WTC11 (cell line): ENCODE data around the gene RFX3. TPM values are rescaled to one million over a fixed set of nuclear protein-coding genes. Genes with fewer than 3 reads are reported as not detected.

Experiments used
- ATAC-seq: fragments of 200-7000 bp; cut with Tn5 transposase; 2 replicates; pipeline ENCODE4 v1.10.0; 2021; ENCODE audit warnings: mild to moderate bottlenecking, moderate library complexity
- CTCF ChIA-PET: fragments of 300-600 bp; sonication (Branson Sonifier 250); formaldehyde crosslinking; loops from one replicate; lab custom pipeline; 2021; ENCODE audit warnings: antibody characterized with exemption; lab: Charles Lee
- POLR2A ChIA-PET: fragments of 350-600 bp; sonication (Branson Sonifier 250); formaldehyde crosslinking; loops from one replicate; lab custom pipeline; 2021; ENCODE audit warnings: antibody characterized with exemption; lab: Charles Lee
- DNase-seq: peaks from one replicate; pipeline ENCODE4 v3.0.0; 2021; ENCODE audit warnings: low spot score
- H3K27ac Mint-ChIP-seq: 2 replicates; pipeline ENCODE4 v1.8.0; 2021; ENCODE audit warnings: mixed read lengths
- H3K27me3 Mint-ChIP-seq: 2 replicates; pipeline ENCODE4 v1.8.0; 2021; ENCODE audit warnings: low read depth, mild to moderate bottlenecking, moderate library complexity, mixed read lengths
- H3K36me3 Mint-ChIP-seq: 2 replicates; pipeline ENCODE4 v1.8.0; 2021; ENCODE audit warnings: mixed read lengths
- H3K4me1 Mint-ChIP-seq: 2 replicates; pipeline ENCODE4 v1.8.0; 2022; ENCODE audit warnings: mixed read lengths
- H3K4me3 Mint-ChIP-seq: 2 replicates; pipeline ENCODE4 v1.8.0; 2021; ENCODE audit warnings: mild to moderate bottlenecking, moderate library complexity, mixed read lengths
- H3K9me3 Mint-ChIP-seq: 2 replicates; pipeline ENCODE4 v1.8.0; 2021; ENCODE audit warnings: mixed read lengths
- ARID4B ChIP-seq: sonication (generic); formaldehyde crosslinking; IDR thresholded peaks from 2 replicates; pipeline ENCODE4 v1.8.0; 2023; ENCODE audit warnings: missing genetic modification reagents, mild to moderate bottlenecking, borderline replicate concordance
- ATF1 ChIP-seq: sonication (generic); formaldehyde crosslinking; IDR thresholded peaks from 2 replicates; pipeline ENCODE4 v1.8.1; 2023; ENCODE audit warnings: mild to moderate bottlenecking, moderate library complexity, missing genetic modification reagents
- CDX4 ChIP-seq: fragments of 250-450 bp; sonication (Bioruptor Pico); IDR thresholded peaks from 2 replicates; pipeline ENCODE4 v1.9.0; 2021; ENCODE audit warnings: moderate library complexity, mild to moderate bottlenecking, inconsistent platforms, borderline replicate concordance
- E2F1 ChIP-seq: sonication (generic); formaldehyde crosslinking; IDR thresholded peaks from 2 replicates; pipeline ENCODE4 v1.8.0; 2022; ENCODE audit warnings: mild to moderate bottlenecking, missing genetic modification reagents
- EMX1 ChIP-seq: fragments of 250-450 bp; sonication (Bioruptor Pico); IDR thresholded peaks from 2 replicates; pipeline ENCODE4 v1.8.0; 2021; ENCODE audit warnings: mild to moderate bottlenecking
- FOXP1 ChIP-seq: sonication (generic); formaldehyde crosslinking; IDR thresholded peaks from 2 replicates; pipeline ENCODE4 v1.8.0; 2022; ENCODE audit warnings: missing genetic modification reagents, mild to moderate bottlenecking, moderate library complexity, borderline replicate concordance
- HMGA2 ChIP-seq: fragments of 250-450 bp; sonication (Bioruptor Pico); IDR thresholded peaks from 2 replicates; pipeline ENCODE4 v1.4.0; 2021; ENCODE audit warnings: mild to moderate bottlenecking, moderate library complexity
- IRF1 ChIP-seq: sonication (generic); formaldehyde crosslinking; IDR thresholded peaks from 2 replicates; pipeline ENCODE4 v1.8.0; 2023; ENCODE audit warnings: missing genetic modification reagents
- MLX ChIP-seq: sonication (generic); formaldehyde crosslinking; IDR thresholded peaks from 2 replicates; pipeline ENCODE4 v1.8.1; 2023; ENCODE audit warnings: mild to moderate bottlenecking, missing genetic modification reagents, moderate library complexity
- MXD4 ChIP-seq: fragments of 250-450 bp; sonication (Bioruptor Pico); IDR thresholded peaks from 2 replicates; pipeline ENCODE4 v1.8.0; 2021; ENCODE audit warnings: mild to moderate bottlenecking, moderate library complexity, borderline replicate concordance
- MYBL2 ChIP-seq: sonication (generic); formaldehyde crosslinking; IDR thresholded peaks from 2 replicates; pipeline ENCODE4 v1.8.1; 2023; ENCODE audit warnings: mild to moderate bottlenecking, moderate library complexity, missing genetic modification reagents
- SP1 ChIP-seq: sonication (generic); formaldehyde crosslinking; conservative IDR thresholded peaks from 2 replicates; pipeline ENCODE4 v1.8.1; 2022; ENCODE audit warnings: missing genetic modification reagents
- USF2 ChIP-seq: sonication (generic); formaldehyde crosslinking; IDR thresholded peaks from 2 replicates; pipeline ENCODE4 v1.8.1; 2023; ENCODE audit warnings: mild to moderate bottlenecking, missing genetic modification reagents, moderate library complexity
- ZNF138 ChIP-seq: sonication (generic); formaldehyde crosslinking; conservative IDR thresholded peaks from 2 replicates; pipeline ENCODE4 v1.8.1; 2022; ENCODE audit warnings: mild to moderate bottlenecking, moderate library complexity, missing genetic modification reagents
- ZNF219 ChIP-seq: sonication (generic); formaldehyde crosslinking; IDR thresholded peaks from 2 replicates; pipeline ENCODE4 v1.8.0; 2023; ENCODE audit warnings: missing genetic modification reagents, mild to moderate bottlenecking, borderline replicate concordance
- ZNF423 ChIP-seq: fragments of 250-450 bp; sonication (Bioruptor Pico); IDR thresholded peaks from 2 replicates; pipeline ENCODE4 v2.1.2; 2022; ENCODE audit warnings: mild to moderate bottlenecking, moderate library complexity
- ZNF532 ChIP-seq: fragments of 250-450 bp; sonication (Bioruptor Pico); IDR thresholded peaks from 2 replicates; pipeline ENCODE4 v1.9.0; 2021; ENCODE audit warnings: mild to moderate bottlenecking, borderline replicate concordance
- total RNA-seq: library from RNA; stranded (reverse); gene quantifications from 3 replicates; pipeline ENCODE4 v1.2.3, GENCODE V29; 2021

Gene RFX3
- total RNA-seq, 1 experiment from 2014 or later = 13.7 TPM

GRCh38 chr9:3507395-3508077 is 18.3 kb downstream of the RFX3 start:
- Mint-ChIP-seq H3K27ac (no peak overlapping the region), H3K9me3 (no peaks in the 10 kb centered on the region), H3K27me3 (no peaks in the 10 kb centered on the region), H3K36me3 (no peaks in the 10 kb centered on the region), H3K4me3 (no peak overlapping the region), H3K4me1 (peaks cover 47% of the 10 kb centered on the region)
- ChIA-PET POLR2A (interaction anchor here (0.6 to 1.3 kb wide), 2 partner anchors 10 to 19 kb away, joined by 3 read pairs; no protein-coding TSS in a partner anchor), CTCF (interaction anchor here (1.5 to 1.6 kb wide), 2 partner anchors 27 to 267 kb away, joined by 3 to 4 read pairs; no protein-coding TSS in a partner anchor)
- no peak for DNase-seq
- no peak for ATAC-seq
- no peak for TF ChIP-seq E2F1 (CRISPR knock-in tag)
- no peak for TF ChIP-seq HMGA2 (CRISPR knock-in tag)

GRCh38 chr9:3506164-3506563 is 19.6 kb downstream of the RFX3 start:
- H3K4me1 Mint-ChIP-seq = peaks cover 42% of the 10 kb centered on the region

GRCh38 chr9:3502560-3503398 is 23.0 kb downstream of the RFX3 start:
- no peaks in the 10 kb centered on the region for H3K27me3 Mint-ChIP-seq
- H3K9me3 Mint-ChIP-seq = no peaks in the 10 kb centered on the region
- ChIA-PET CTCF (interaction anchor here (0.7 kb wide), 1 partner anchor 1850 kb away, joined by 3 read pairs; no protein-coding TSS in a partner anchor), POLR2A (no interaction called here)
- ATAC-seq (no peak), DNase-seq (no peak)
- no peaks in the 10 kb centered on the region for H3K36me3 Mint-ChIP-seq
- H3K4me3 Mint-ChIP-seq = no peak overlapping the region
- peaks cover 35% of the 10 kb centered on the region for H3K4me1 Mint-ChIP-seq
- 0 out of 2 replicates have a peak overlapping the region, but pooled peaks have one; percentile 2 for H3K27ac Mint-ChIP-seq
- TF ChIP-seq ZNF532 (no peak), MXD4 (no peak), ATF1 (CRISPR knock-in tag) (no peak), USF2 (CRISPR knock-in tag) (no peak), ARID4B (CRISPR knock-in tag) (no peak)

More at GRCh38 chr9:3506164-3506563, 19.6 kb downstream of the RFX3 start:
- TF ChIP-seq EMX1 (CRISPR knock-in tag) = no peak
- no peak for TF ChIP-seq MLX (CRISPR knock-in tag)
- TF ChIP-seq FOXP1 (CRISPR knock-in tag) = no peak
- TF ChIP-seq ZNF138 (CRISPR knock-in tag) = no peak
- TF ChIP-seq ZNF423 (CRISPR knock-in tag) = no peak
- TF ChIP-seq ZNF219 (CRISPR knock-in tag) = no peak
- TF ChIP-seq CDX4 = no peak
- no peak for TF ChIP-seq MYBL2
- TF ChIP-seq IRF1 (CRISPR knock-in tag) = no peak
- no peak for TF ChIP-seq SP1 (CRISPR knock-in tag)
- ChIA-PET POLR2A (no interaction called here), CTCF (interaction anchor here (1.5 kb wide), 1 partner anchor 26 kb away, joined by 4 read pairs; no protein-coding TSS in a partner anchor)
- Mint-ChIP-seq H3K36me3 (no peaks in the 10 kb centered on the region), H3K27ac (no peak overlapping the region), H3K27me3 (no peaks in the 10 kb centered on the region), H3K4me3 (no peak overlapping the region), H3K9me3 (no peaks in the 10 kb centered on the region)
- DNase-seq (no peak), ATAC-seq (no peak)
